Glutamatergic neuron (in vitro differentiated cells): ENCODE measurements around the gene MSI2. TPM values are rescaled to one million over a fixed set of nuclear protein-coding genes. Genes with fewer than 3 reads are reported as not detected.

Source experiments
- DNase-seq: peaks from one replicate; pipeline ENCODE4 v3.0.0; 2022
- H3K27ac Mint-ChIP-seq: one replicate; pipeline ENCODE4 v1.8.0; 2020; ENCODE audit warnings: mild to moderate bottlenecking, mixed read lengths, inconsistent platforms; ENCODE audit not compliant: unreplicated experiment
- H3K27me3 Mint-ChIP-seq: one replicate; pipeline ENCODE4 v1.8.0; 2020; ENCODE audit warnings: mild to moderate bottlenecking, moderate library complexity, mixed read lengths, inconsistent platforms; ENCODE audit not compliant: unreplicated experiment
- H3K36me3 Mint-ChIP-seq: one replicate; pipeline ENCODE4 v1.8.0; 2020; ENCODE audit warnings: mild to moderate bottlenecking, mixed read lengths, inconsistent platforms; ENCODE audit not compliant: unreplicated experiment
- H3K4me1 Mint-ChIP-seq: one replicate; pipeline ENCODE4 v1.8.0; 2020; ENCODE audit warnings: mild to moderate bottlenecking, low read depth, mixed read lengths, inconsistent platforms; ENCODE audit not compliant: unreplicated experiment
- H3K4me3 Mint-ChIP-seq: one replicate; pipeline ENCODE4 v1.8.0; 2020; ENCODE audit warnings: mild to moderate bottlenecking, mixed read lengths, inconsistent platforms; ENCODE audit not compliant: unreplicated experiment
- H3K9me3 Mint-ChIP-seq: one replicate; pipeline ENCODE4 v1.8.0; 2020; ENCODE audit warnings: mild to moderate bottlenecking, moderate library complexity, mixed read lengths, inconsistent platforms; ENCODE audit not compliant: unreplicated experiment
- CTCF ChIP-seq: fragments of 200-600 bp; sonication (generic); IDR thresholded peaks from one replicate; pipeline ENCODE4 v1.5.0; 2021; ENCODE audit not compliant: partially characterized antibody, unreplicated experiment
- total RNA-seq: library from RNA; stranded (reverse); fragmentation: NEBNext Ultra II Directional; extraction: Animal tissue kit (Norgen Biotek cat#: 25700); gene quantifications from one replicate; pipeline ENCODE4 v1.2.1, GENCODE V29; 2021; ENCODE audit not compliant: unreplicated experiment

Gene MSI2
- total RNA-seq, 1 donor from 2014 or later: 141 TPM

- peaks cover 10% of the 10 kb centered on the region for H3K36me3 Mint-ChIP-seq
- no peak for DNase-seq
- peaks cover 22% of the 10 kb centered on the region for H3K4me1 Mint-ChIP-seq
- peaks cover 7% of the 10 kb centered on the region for H3K9me3 Mint-ChIP-seq
- no peak for TF ChIP-seq CTCF
- no peak overlapping the region for H3K4me3 Mint-ChIP-seq
- peaks cover 10% of the 10 kb centered on the region for H3K27me3 Mint-ChIP-seq
- no peak overlapping the region for H3K27ac Mint-ChIP-seq
Observed at GRCh38 chr17:57261084-57261461, 4.8 kb downstream of the MSI2 start.

GRCh38 chr17:57262557-57262956, 6.2 kb downstream of the MSI2 start:
- TF ChIP-seq CTCF: no peak
- Mint-ChIP-seq H3K27me3 (peaks cover 6% of the 10 kb centered on the region), H3K27ac (no peak overlapping the region), H3K4me3 (no peak overlapping the region), H3K36me3 (peaks cover 12% of the 10 kb centered on the region), H3K9me3 (peaks cover 4% of the 10 kb centered on the region), H3K4me1 (peaks cover 19% of the 10 kb centered on the region)
- no peak for DNase-seq

- no peak for DNase-seq
- H3K4me1 Mint-ChIP-seq: peaks cover 15% of the 10 kb centered on the region
- H3K4me3 Mint-ChIP-seq: no peak overlapping the region
- no peaks in the 10 kb centered on the region for H3K27me3 Mint-ChIP-seq
- peaks cover 19% of the 10 kb centered on the region for H3K36me3 Mint-ChIP-seq
- H3K27ac Mint-ChIP-seq: no peak overlapping the region
- no peak for TF ChIP-seq CTCF
- H3K9me3 Mint-ChIP-seq: peaks cover 2% of the 10 kb centered on the region
Observed at GRCh38 chr17:57264250-57264649, 7.9 kb downstream of the MSI2 start.

GRCh38 chr17:57264776-57265175, 8.5 kb downstream of the MSI2 start:
- H3K27me3 Mint-ChIP-seq: no peaks in the 10 kb centered on the region
- peaks cover 2% of the 10 kb centered on the region for H3K9me3 Mint-ChIP-seq
- TF ChIP-seq CTCF: no peak
- DNase-seq: no peak
- peaks cover 19% of the 10 kb centered on the region for H3K36me3 Mint-ChIP-seq
- H3K4me3 Mint-ChIP-seq: no peak overlapping the region
- no peak overlapping the region for H3K27ac Mint-ChIP-seq
- peaks cover 18% of the 10 kb centered on the region for H3K4me1 Mint-ChIP-seq

- Mint-ChIP-seq H3K4me3 (no peak overlapping the region), H3K9me3 (peaks cover 2% of the 10 kb centered on the region), H3K36me3 (peaks cover 19% of the 10 kb centered on the region), H3K27me3 (no peaks in the 10 kb centered on the region), H3K4me1 (peaks cover 28% of the 10 kb centered on the region), H3K27ac (no peak overlapping the region)
- no peak for TF ChIP-seq CTCF
- DNase-seq: no peak
Observed at GRCh38 chr17:57266902-57267311, 10.6 kb downstream of the MSI2 start.
